HepG2 (cell line): ENCODE data around the gene NME8. TPM values are rescaled to one million over a fixed set of nuclear protein-coding genes. Genes with fewer than 3 reads are reported as not detected.
A peak's percentile ranks its signal among the peaks of the same experiment; 100 is the strongest.

Experiments
- AHR ChIP-seq: IDR thresholded peaks from 2 replicates; pipeline ENCODE4 v1.6.1; 2018; ENCODE audit warnings: missing genetic modification reagents, missing compliant biosample characterization
- CCAR2 ChIP-seq: fragments of 200-400 bp; formaldehyde crosslinking; optimal IDR thresholded peaks from 2 replicates; pipeline ENCODE3; 2018; ENCODE audit warnings: low read depth, mild to moderate bottlenecking, low read length, moderate library complexity
- DNMT3B ChIP-seq: conservative IDR thresholded peaks from 2 replicates; pipeline ENCODE4 v1.6.1; 2016; ENCODE audit warnings: missing biosample characterization, control low read depth
- HMG20A ChIP-seq: IDR thresholded peaks from 2 replicates; pipeline ENCODE4 v1.6.1; 2016; ENCODE audit warnings: borderline replicate concordance
- JUN ChIP-seq: sonication (generic); formaldehyde crosslinking; IDR thresholded peaks from 2 replicates; pipeline ENCODE4 v1.4.0; 2020; ENCODE audit warnings: mild to moderate bottlenecking, missing genetic modification reagents
- MTA1 ChIP-seq: sonication (generic); formaldehyde crosslinking; IDR thresholded peaks from 2 replicates; pipeline ENCODE4 v1.4.0; 2020; ENCODE audit warnings: missing genetic modification reagents, mild to moderate bottlenecking, borderline replicate concordance
- NBN ChIP-seq: fragments of 450-650 bp; conservative IDR thresholded peaks from 2 replicates; pipeline ENCODE4 v1.6.1; 2017
- PTBP1 ChIP-seq: fragments of 200-400 bp; formaldehyde crosslinking; IDR thresholded peaks from 2 replicates; pipeline ENCODE4 v1.6.1; 2018; ENCODE audit warnings: low read length, low read depth; ENCODE audit not compliant: poor library complexity, severe bottlenecking
- SALL1 ChIP-seq: sonication (generic); formaldehyde crosslinking; IDR thresholded peaks from 2 replicates; pipeline ENCODE4 v1.8.0; 2022; ENCODE audit warnings: mild to moderate bottlenecking, missing genetic modification reagents
- TARDBP ChIP-seq: sonication (generic); formaldehyde crosslinking; IDR thresholded peaks from 2 replicates; pipeline ENCODE4 v1.8.0; 2022; ENCODE audit warnings: mild to moderate bottlenecking, missing genetic modification reagents
- TEAD2 ChIP-seq: sonication (generic); formaldehyde crosslinking; IDR thresholded peaks from 2 replicates; pipeline ENCODE4 v1.9.0; 2021; ENCODE audit warnings: missing genetic modification reagents
- ZNF121 ChIP-seq: sonication (generic); formaldehyde crosslinking; IDR thresholded peaks from 2 replicates; pipeline ENCODE4 v1.5.0; 2020; ENCODE audit warnings: mild to moderate bottlenecking, missing genetic modification reagents
- ZNF260 ChIP-seq: sonication (generic); formaldehyde crosslinking; IDR thresholded peaks from 2 replicates; pipeline ENCODE4 v1.4.0; 2020; ENCODE audit warnings: missing genetic modification reagents, low read depth, mild to moderate bottlenecking, borderline replicate concordance
- ZNF367 ChIP-seq: sonication (generic); formaldehyde crosslinking; IDR thresholded peaks from 2 replicates; pipeline ENCODE4 v1.4.0; 2020; ENCODE audit warnings: missing genetic modification reagents, borderline replicate concordance
- ZNF550 ChIP-seq: sonication (generic); formaldehyde crosslinking; IDR thresholded peaks from 2 replicates; pipeline ENCODE4 v1.4.0; 2020; ENCODE audit warnings: mild to moderate bottlenecking, missing genetic modification reagents, borderline replicate concordance
- ZNF678 ChIP-seq: sonication (generic); formaldehyde crosslinking; IDR thresholded peaks from 2 replicates; pipeline ENCODE4 v1.4.0; 2020; ENCODE audit warnings: mild to moderate bottlenecking, missing genetic modification reagents
- ZNF709 ChIP-seq: sonication (generic); formaldehyde crosslinking; IDR thresholded peaks from 2 replicates; pipeline ENCODE4 v1.5.0; 2020; ENCODE audit warnings: mild to moderate bottlenecking, missing genetic modification reagents
- polyA plus RNA-seq, 8 experiments: library from polyadenylated mRNA; depleted of rRNA in 3 of 8; stranded (reverse) in 7 of 8; unstranded in 1 of 8; fragments of >200 nt; fragmentation: Illumina TruSeq in 4 of 8; extraction: Trizol in 4 of 8; gene quantifications; 2 replicates each; pipeline versions ENCODE4 v1.2.1 to v1.2.3, GENCODE V29; 2011 to 2016; ENCODE audit warnings: low read depth in 4 of 8, missing spikeins in 1 of 8, mixed read lengths in 1 of 8; ENCODE audit not compliant: insufficient read depth in 1 of 8
- total RNA-seq, 5 experiments: library from RNA; depleted of rRNA; stranded (reverse); fragments of >200 nt; fragmentation: Illumina TruSeq; extraction: Trizol; gene quantifications; 2 replicates each; pipeline ENCODE4 v1.2.3, GENCODE V29; 2016; ENCODE audit warnings: low read depth in 1 of 5
- TF ChIP-seq, protein P1 (sequence below): sonication (generic); formaldehyde crosslinking; IDR thresholded peaks from 2 replicates; pipeline ENCODE4 v1.5.1; 2020; ENCODE audit warnings: missing genetic modification reagents, mild to moderate bottlenecking, borderline replicate concordance
- TF ChIP-seq, protein P2 (sequence below): sonication (generic); formaldehyde crosslinking; IDR thresholded peaks from 2 replicates; pipeline ENCODE4 v1.8.0; 2023; ENCODE audit warnings: mild to moderate bottlenecking, missing genetic modification reagents
- TF ChIP-seq, protein P3 (sequence below): sonication (generic); IDR thresholded peaks from 2 replicates; pipeline ENCODE4 v1.6.1; 2016; ENCODE audit warnings: low read depth, borderline replicate concordance
- TF ChIP-seq, protein P4 (sequence below): sonication (generic); formaldehyde crosslinking; IDR thresholded peaks from 2 replicates; pipeline ENCODE4 v1.5.0; 2020; ENCODE audit warnings: missing genetic modification reagents
- TF ChIP-seq, protein P5 (sequence below): IDR thresholded peaks from 2 replicates; pipeline ENCODE4 v1.6.1; 2018; ENCODE audit warnings: missing genetic modification reagents, mild to moderate bottlenecking, missing compliant biosample characterization
- TF ChIP-seq, protein P6 (sequence below): sonication (generic); formaldehyde crosslinking; IDR thresholded peaks from 2 replicates; pipeline ENCODE4 v1.8.1; 2023; ENCODE audit warnings: mild to moderate bottlenecking, missing genetic modification reagents, borderline replicate concordance

The NME8 gene
- total and polyA plus RNA-seq, 2 of the 13 experiments (the other 11 are each of a cell fraction or from before 2014, with no cell fraction given): not detected

DNA sequence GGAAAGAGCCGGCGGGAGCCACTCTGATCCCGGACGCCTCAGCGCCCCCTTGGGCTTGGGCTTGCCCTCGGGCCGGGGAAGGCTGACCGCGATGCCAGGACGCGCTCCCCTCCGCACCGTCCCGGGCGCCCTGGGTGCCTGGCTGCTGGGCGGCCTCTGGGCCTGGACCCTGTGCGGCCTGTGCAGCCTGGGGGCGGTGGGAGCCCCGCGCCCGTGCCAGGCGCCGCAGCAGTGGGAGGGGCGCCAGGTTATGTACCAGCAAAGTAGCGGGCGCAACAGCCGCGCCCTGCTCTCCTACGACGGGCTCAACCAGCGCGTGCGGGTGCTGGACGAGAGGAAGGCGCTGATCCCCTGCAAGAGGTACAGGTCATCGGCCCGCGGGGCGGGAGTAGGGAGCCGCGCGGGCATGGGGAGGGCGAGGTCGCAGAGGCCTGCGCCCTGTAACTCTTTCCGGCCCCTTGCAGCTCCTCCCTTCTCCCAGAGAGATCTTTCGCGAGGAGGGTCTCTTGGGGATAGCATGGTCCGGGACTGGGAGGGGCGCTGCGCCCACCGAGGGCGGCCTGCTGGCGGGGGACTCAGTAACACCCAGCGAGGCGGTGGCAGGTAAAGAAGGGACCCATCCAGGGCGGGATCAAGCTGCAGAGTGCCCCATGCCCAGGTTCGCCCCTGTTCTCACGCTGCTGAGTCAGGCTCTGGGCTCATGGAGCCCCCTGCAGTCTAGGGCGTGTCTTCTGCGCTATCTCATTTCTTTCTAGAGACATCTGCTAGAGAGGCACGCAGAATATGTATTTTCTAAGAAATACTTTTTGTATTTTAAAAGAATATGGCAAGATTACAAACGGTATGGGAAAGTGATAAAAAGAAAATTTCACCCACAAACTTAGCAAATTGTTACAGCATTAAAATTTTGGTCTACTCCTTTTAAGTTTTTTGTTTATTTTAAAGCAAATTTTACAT is 72.7 kb downstream of the NME8 start (continued):
- TF ChIP-seq, protein P1, sequence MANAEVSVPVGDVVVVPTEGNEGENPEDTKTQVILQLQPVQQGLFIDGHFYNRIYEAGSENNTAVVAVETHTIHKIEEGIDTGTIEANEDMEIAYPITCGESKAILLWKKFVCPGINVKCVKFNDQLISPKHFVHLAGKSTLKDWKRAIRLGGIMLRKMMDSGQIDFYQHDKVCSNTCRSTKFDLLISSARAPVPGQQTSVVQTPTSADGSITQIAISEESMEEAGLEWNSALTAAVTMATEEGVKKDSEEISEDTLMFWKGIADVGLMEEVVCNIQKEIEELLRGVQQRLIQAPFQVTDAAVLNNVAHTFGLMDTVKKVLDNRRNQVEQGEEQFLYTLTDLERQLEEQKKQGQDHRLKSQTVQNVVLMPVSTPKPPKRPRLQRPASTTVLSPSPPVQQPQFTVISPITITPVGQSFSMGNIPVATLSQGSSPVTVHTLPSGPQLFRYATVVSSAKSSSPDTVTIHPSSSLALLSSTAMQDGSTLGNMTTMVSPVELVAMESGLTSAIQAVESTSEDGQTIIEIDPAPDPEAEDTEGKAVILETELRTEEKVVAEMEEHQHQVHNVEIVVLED: peak; percentile 57
- TF ChIP-seq TARDBP: peak; percentile 54; the same call in 1 of the 2 replicates
- TF ChIP-seq ZNF550 (CRISPR knock-in tag): no peak
- TF ChIP-seq ZNF678 (CRISPR knock-in tag): 0 out of 2 replicates have a peak, but pooled peaks have one; percentile 77
- TF ChIP-seq PTBP1: no peak
- TF ChIP-seq MTA1 (CRISPR knock-in tag): peak; percentile 93
- TF ChIP-seq ZNF709 (CRISPR knock-in tag): peak; percentile 46; the same call in 1 of the 2 replicates
- no peak for TF ChIP-seq ZNF121
- TF ChIP-seq, protein P2, sequence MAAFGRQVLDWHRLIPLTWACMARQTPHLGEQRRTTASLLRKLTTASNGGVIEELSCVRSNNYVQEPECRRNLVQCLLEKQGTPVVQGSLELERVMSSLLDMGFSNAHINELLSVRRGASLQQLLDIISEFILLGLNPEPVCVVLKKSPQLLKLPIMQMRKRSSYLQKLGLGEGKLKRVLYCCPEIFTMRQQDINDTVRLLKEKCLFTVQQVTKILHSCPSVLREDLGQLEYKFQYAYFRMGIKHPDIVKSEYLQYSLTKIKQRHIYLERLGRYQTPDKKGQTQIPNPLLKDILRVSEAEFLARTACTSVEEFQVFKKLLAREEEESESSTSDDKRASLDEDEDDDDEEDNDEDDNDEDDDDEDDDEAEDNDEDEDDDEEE (CRISPR knock-in tag): no peak
- TF ChIP-seq TEAD2 (CRISPR knock-in tag): no peak
- TF ChIP-seq, protein P3, sequence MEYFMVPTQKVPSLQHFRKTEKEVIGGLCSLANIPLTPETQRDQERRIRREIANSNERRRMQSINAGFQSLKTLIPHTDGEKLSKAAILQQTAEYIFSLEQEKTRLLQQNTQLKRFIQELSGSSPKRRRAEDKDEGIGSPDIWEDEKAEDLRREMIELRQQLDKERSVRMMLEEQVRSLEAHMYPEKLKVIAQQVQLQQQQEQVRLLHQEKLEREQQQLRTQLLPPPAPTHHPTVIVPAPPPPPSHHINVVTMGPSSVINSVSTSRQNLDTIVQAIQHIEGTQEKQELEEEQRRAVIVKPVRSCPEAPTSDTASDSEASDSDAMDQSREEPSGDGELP: no peak
- 0 out of 2 replicates have a peak, but pooled peaks have one; percentile 26 for TF ChIP-seq HMG20A (CRISPR knock-in tag)
- no peak for TF ChIP-seq NBN
- no peak for TF ChIP-seq ZNF367 (CRISPR knock-in tag)
- no peak for TF ChIP-seq ZNF260 (CRISPR knock-in tag)
- TF ChIP-seq, protein P4, sequence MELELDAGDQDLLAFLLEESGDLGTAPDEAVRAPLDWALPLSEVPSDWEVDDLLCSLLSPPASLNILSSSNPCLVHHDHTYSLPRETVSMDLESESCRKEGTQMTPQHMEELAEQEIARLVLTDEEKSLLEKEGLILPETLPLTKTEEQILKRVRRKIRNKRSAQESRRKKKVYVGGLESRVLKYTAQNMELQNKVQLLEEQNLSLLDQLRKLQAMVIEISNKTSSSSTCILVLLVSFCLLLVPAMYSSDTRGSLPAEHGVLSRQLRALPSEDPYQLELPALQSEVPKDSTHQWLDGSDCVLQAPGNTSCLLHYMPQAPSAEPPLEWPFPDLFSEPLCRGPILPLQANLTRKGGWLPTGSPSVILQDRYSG (CRISPR knock-in tag): peak; percentile 43
- TF ChIP-seq, protein P5, sequence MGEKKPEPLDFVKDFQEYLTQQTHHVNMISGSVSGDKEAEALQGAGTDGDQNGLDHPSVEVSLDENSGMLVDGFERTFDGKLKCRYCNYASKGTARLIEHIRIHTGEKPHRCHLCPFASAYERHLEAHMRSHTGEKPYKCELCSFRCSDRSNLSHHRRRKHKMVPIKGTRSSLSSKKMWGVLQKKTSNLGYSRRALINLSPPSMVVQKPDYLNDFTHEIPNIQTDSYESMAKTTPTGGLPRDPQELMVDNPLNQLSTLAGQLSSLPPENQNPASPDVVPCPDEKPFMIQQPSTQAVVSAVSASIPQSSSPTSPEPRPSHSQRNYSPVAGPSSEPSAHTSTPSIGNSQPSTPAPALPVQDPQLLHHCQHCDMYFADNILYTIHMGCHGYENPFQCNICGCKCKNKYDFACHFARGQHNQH (CRISPR knock-in tag): peak; percentile 58; the same call in 1 of the 2 replicates
- no peak for TF ChIP-seq JUN (CRISPR knock-in tag)
- TF ChIP-seq, protein P6, sequence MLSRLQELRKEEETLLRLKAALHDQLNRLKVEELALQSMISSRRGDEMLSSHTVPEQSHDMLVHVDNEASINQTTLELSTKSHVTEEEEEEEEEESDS (CRISPR knock-in tag): no peak; the same call in 1 of the 2 replicates
- no peak for TF ChIP-seq AHR (CRISPR knock-in tag)
- no peak for TF ChIP-seq DNMT3B (CRISPR knock-in tag)
- TF ChIP-seq CCAR2: no peak
- TF ChIP-seq SALL1 (CRISPR knock-in tag): peak; percentile 67
